SK-N-SH (cell line): ENCODE measurements around the gene SLC1A2. TPM values are rescaled to one million over a fixed set of nuclear protein-coding genes. Genes with fewer than 3 reads are reported as not detected.

Experiments
- CTCF ChIA-PET: fragments of 300-600, 350-600 bp; formaldehyde crosslinking; extraction: SDS; loops from one replicate; lab custom pipeline; 2021; lab: Yijun Ruan, JAX
- POLR2A ChIA-PET: fragments of 350-600 bp; sonication (Branson Sonifier 250); formaldehyde crosslinking; extraction: SDS; loops from one replicate; lab custom pipeline; 2020; ENCODE audit warnings: antibody characterized with exemption, inconsistent platforms; lab: Yijun Ruan, JAX
- DNase-seq: peaks from one replicate; pipeline ENCODE4 v3.0.0; 2012
- H2AFZ ChIP-seq: fragments of 200-600 bp; sonication (generic); 2 replicates; pipeline ENCODE4 v1.8.1; 2016; ENCODE audit warnings: antibody characterized with exemption, mild to moderate bottlenecking, low read depth
- H3F3A ChIP-seq: fragments of 200-600 bp; sonication (generic); replicated peaks from 2 replicates; pipeline ENCODE3; 2016; ENCODE audit warnings: antibody characterized with exemption, mild to moderate bottlenecking; ENCODE audit not compliant: insufficient read depth
- H3K27ac ChIP-seq, 2 experiments: fragments of 200-500 bp in 1 of 2; fragments of 200-600 bp in 1 of 2; sonication (Bioruptor generic) in 1 of 2; sonication (generic), shearing (Covaris generic) in 1 of 2; 2 replicates each; pipeline versions ENCODE4 v1.5.1 to v1.6.1; 2014 to 2016; ENCODE audit warnings: low read depth in 2 of 2, inconsistent platforms in 1 of 2, low read length in 1 of 2, mild to moderate bottlenecking in 1 of 2, mixed read lengths in 1 of 2
- H3K27me3 ChIP-seq: fragments of 200-600 bp; sonication (generic), shearing (Covaris generic); 2 replicates; pipeline ENCODE4 v1.6.1; 2016; ENCODE audit warnings: mixed run types; ENCODE audit not compliant: insufficient read depth
- H3K36me3 ChIP-seq, 2 experiments: fragments of 200-500 bp in 1 of 2; fragments of 200-600 bp in 1 of 2; sonication (Bioruptor generic) in 1 of 2; sonication (generic) in 1 of 2; replicated peaks in 1 of 2; 2 replicates each; pipeline versions ENCODE3 to v1.5.1; 2014 to 2016; ENCODE audit warnings: low read length in 1 of 2, mild to moderate bottlenecking in 1 of 2; ENCODE audit not compliant: insufficient read depth in 2 of 2, control insufficient read depth in 1 of 2
- H3K4me1 ChIP-seq, 2 experiments: fragments of 200-500 bp in 1 of 2; fragments of 200-600 bp in 1 of 2; sonication (Bioruptor generic) in 1 of 2; sonication (generic), shearing (Covaris generic) in 1 of 2; 2 replicates each; pipeline versions ENCODE4 v1.5.1 to v1.6.1; 2014 to 2016; ENCODE audit warnings: low read depth in 1 of 2, low read length in 1 of 2, mixed run types in 1 of 2; ENCODE audit not compliant: insufficient read depth in 2 of 2, control insufficient read depth in 1 of 2
- H3K4me2 ChIP-seq: fragments of 200-600 bp; sonication (generic), shearing (Covaris generic); 2 replicates; pipeline ENCODE4 v1.6.1; 2017; ENCODE audit warnings: mixed run types
- H3K4me3 ChIP-seq, 2 experiments: fragments of 200-500 bp in 1 of 2; fragments of 200-600 bp in 1 of 2; sonication (Bioruptor generic) in 1 of 2; sonication (generic), shearing (Covaris generic) in 1 of 2; 2 replicates each; pipeline versions ENCODE4 v1.5.1 to v1.8.1; 2014 to 2016; ENCODE audit warnings: low read depth in 2 of 2, inconsistent platforms in 1 of 2, low read length in 1 of 2, mild to moderate bottlenecking in 1 of 2, mixed read lengths in 1 of 2, moderate library complexity in 1 of 2
- H3K79me2 ChIP-seq: fragments of 200-600 bp; sonication (generic); 2 replicates; pipeline ENCODE4 v1.8.1; 2017; ENCODE audit warnings: mild to moderate bottlenecking; ENCODE audit not compliant: insufficient read depth
- H3K9ac ChIP-seq: fragments of 200-600 bp; sonication (generic); 2 replicates; pipeline ENCODE4 v1.6.1; 2017; ENCODE audit warnings: mixed run types
- H3K9me2 ChIP-seq: fragments of 200-600 bp; sonication (generic); 2 replicates; pipeline ENCODE4 v1.6.1; 2017; ENCODE audit warnings: mixed run types
- H3K9me3 ChIP-seq: fragments of 200-600 bp; sonication (generic); 2 replicates; pipeline ENCODE4 v1.6.1; 2017; ENCODE audit warnings: mixed run types, mild to moderate bottlenecking, moderate library complexity
- H4K20me1 ChIP-seq: fragments of 200-600 bp; sonication (generic); 2 replicates; pipeline ENCODE4 v1.6.1; 2017; ENCODE audit warnings: mild to moderate bottlenecking, mixed run types; ENCODE audit not compliant: insufficient read depth
- CHD2 ChIP-seq: fragments of 150-350 bp; IDR thresholded peaks from 2 replicates; pipeline ENCODE4 v1.6.1; 2018; ENCODE audit warnings: low read length; ENCODE audit not compliant: partially characterized antibody
- EP300 ChIP-seq, 2 experiments: IDR thresholded peaks; 2 replicates each; pipeline versions ENCODE4 v1.4.0 to v1.6.1; 2012; ENCODE audit warnings: borderline replicate concordance in 1 of 2, low read depth in 1 of 2, low read length in 1 of 2
- EZH2phosphoT487 ChIP-seq: fragments of 200-600 bp; sonication (generic); IDR thresholded peaks from 2 replicates; pipeline ENCODE4 v1.6.1; 2017; ENCODE audit warnings: low read depth, mixed run types, mild to moderate bottlenecking, antibody characterized with exemption, moderate library complexity, borderline replicate concordance
- FOSL2 ChIP-seq: IDR thresholded peaks from 2 replicates; pipeline ENCODE4 v1.4.0; 2012; ENCODE audit warnings: low read depth, mild to moderate bottlenecking, moderate library complexity, borderline replicate concordance
- JUND ChIP-seq: IDR thresholded peaks from 2 replicates; pipeline ENCODE4 v1.4.0; 2012
- MEF2A ChIP-seq: IDR thresholded peaks from 2 replicates; pipeline ENCODE4 v1.4.0; 2012; ENCODE audit warnings: low read depth, borderline replicate concordance
- NRF1 ChIP-seq: IDR thresholded peaks from 2 replicates; pipeline ENCODE4 v1.6.1; 2012; ENCODE audit warnings: low read depth, mild to moderate bottlenecking, low read length
- POLR2AphosphoS5 ChIP-seq: IDR thresholded peaks from 2 replicates; pipeline ENCODE4 v1.6.1; 2012; ENCODE audit warnings: low read depth, low read length
- RAD21 ChIP-seq: IDR thresholded peaks from 2 replicates; pipeline ENCODE4 v1.6.1; 2012; ENCODE audit warnings: mild to moderate bottlenecking, low read length
- RCOR1 ChIP-seq: fragments of 150-350 bp; IDR thresholded peaks from 2 replicates; pipeline ENCODE4 v1.6.1; 2017; ENCODE audit warnings: antibody characterized with exemption, low read length
- SMC3 ChIP-seq: IDR thresholded peaks from 2 replicates; pipeline ENCODE4 v1.6.1; 2012; ENCODE audit warnings: low read depth, low read length, improper control_type of control experiment
- TAF1 ChIP-seq: IDR thresholded peaks from 2 replicates; pipeline ENCODE4 v1.6.1; 2012; ENCODE audit warnings: low read depth, mild to moderate bottlenecking, low read length, moderate library complexity, borderline replicate concordance
- TCF12 ChIP-seq: IDR thresholded peaks from 2 replicates; pipeline ENCODE4 v1.4.0; 2012
- WGBS: methylation state at CpG from one replicate; pipeline ENCODE4 v1.1.6; 2017; ENCODE audit warnings: low lambda C conversion rate; 5-methylcytosine and 5-hydroxymethylcytosine counted together
- polyA plus RNA-seq, 3 experiments: library from polyadenylated mRNA; depleted of rRNA; stranded (reverse); fragments of >200 nt; gene quantifications; 2 replicates each; pipeline ENCODE4 v1.2.3, GENCODE V29; 2012
- TF ChIP-seq, protein P1 (sequence below): IDR thresholded peaks from 2 replicates; pipeline ENCODE4 v1.4.0; 2012; ENCODE audit warnings: low read depth, borderline replicate concordance
- TF ChIP-seq, protein P2 (sequence below): fragments of 150-350 bp; IDR thresholded peaks from 2 replicates; pipeline ENCODE4 v1.6.1; 2016; ENCODE audit warnings: mild to moderate bottlenecking, low read depth, low read length
- TF ChIP-seq, protein P3 (sequence below): fragments of 200-600 bp; sonication (generic); IDR thresholded peaks from 2 replicates; pipeline ENCODE4 v1.6.1; 2017; ENCODE audit warnings: antibody characterized with exemption, mild to moderate bottlenecking, moderate library complexity

SLC1A2 gene
- polyA plus RNA-seq, 1 of the 3 experiments (the other 2 are of a cell fraction) = under 0.01 TPM

DNA sequence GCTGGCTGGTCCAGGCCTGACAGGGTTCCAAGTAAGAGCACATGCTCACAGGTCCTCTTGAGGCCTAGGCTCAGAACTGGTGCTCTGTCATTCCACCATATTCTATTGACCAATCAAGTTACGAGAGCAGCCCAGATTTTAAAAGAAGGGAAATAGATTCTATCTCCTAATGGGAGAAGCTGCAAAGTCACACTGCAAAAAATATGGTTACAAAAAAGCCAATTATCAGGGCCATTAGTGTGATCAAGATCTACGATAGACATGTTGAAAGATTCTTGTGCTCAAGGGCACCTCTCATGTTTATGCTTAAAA lies 184.2 kb downstream of the SLC1A2 start:
- WGBS = 96% methylated on average over 2 of the region's 2 CpGs
- H3K4me2 ChIP-seq = no peak overlapping the region
- DNase-seq = no peak
- H3K36me3 ChIP-seq = peaks cover 11 to 23% of the 10 kb centered on the region in 2 experiments
- no peak overlapping the region for H2AFZ ChIP-seq
- H3K9ac ChIP-seq = no peak overlapping the region
- no peak for TF ChIP-seq RCOR1
- TF ChIP-seq, protein P1, sequence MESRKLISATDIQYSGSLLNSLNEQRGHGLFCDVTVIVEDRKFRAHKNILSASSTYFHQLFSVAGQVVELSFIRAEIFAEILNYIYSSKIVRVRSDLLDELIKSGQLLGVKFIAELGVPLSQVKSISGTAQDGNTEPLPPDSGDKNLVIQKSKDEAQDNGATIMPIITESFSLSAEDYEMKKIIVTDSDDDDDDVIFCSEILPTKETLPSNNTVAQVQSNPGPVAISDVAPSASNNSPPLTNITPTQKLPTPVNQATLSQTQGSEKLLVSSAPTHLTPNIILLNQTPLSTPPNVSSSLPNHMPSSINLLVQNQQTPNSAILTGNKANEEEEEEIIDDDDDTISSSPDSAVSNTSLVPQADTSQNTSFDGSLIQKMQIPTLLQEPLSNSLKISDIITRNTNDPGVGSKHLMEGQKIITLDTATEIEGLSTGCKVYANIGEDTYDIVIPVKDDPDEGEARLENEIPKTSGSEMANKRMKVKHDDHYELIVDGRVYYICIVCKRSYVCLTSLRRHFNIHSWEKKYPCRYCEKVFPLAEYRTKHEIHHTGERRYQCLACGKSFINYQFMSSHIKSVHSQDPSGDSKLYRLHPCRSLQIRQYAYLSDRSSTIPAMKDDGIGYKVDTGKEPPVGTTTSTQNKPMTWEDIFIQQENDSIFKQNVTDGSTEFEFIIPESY = no peak
- TF ChIP-seq POLR2AphosphoS5 = no peak
- no peak for TF ChIP-seq NRF1
- TF ChIP-seq CHD2 = no peak
- TF ChIP-seq FOSL2 = no peak
- no peak for TF ChIP-seq TAF1
- no peak for TF ChIP-seq EP300 (IDR thresholded peaks at IDR 0.05; ENCODE audit: borderline replicate concordance in 1 of 2, low read depth in 1 of 2, low read length in 1 of 2)
- TF ChIP-seq, protein P2, sequence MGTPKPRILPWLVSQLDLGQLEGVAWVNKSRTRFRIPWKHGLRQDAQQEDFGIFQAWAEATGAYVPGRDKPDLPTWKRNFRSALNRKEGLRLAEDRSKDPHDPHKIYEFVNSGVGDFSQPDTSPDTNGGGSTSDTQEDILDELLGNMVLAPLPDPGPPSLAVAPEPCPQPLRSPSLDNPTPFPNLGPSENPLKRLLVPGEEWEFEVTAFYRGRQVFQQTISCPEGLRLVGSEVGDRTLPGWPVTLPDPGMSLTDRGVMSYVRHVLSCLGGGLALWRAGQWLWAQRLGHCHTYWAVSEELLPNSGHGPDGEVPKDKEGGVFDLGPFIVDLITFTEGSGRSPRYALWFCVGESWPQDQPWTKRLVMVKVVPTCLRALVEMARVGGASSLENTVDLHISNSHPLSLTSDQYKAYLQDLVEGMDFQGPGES = no peak
- no peak for TF ChIP-seq JUND
- TF ChIP-seq MEF2A = no peak
- no peak for TF ChIP-seq EZH2phosphoT487
- TF ChIP-seq, protein P3, sequence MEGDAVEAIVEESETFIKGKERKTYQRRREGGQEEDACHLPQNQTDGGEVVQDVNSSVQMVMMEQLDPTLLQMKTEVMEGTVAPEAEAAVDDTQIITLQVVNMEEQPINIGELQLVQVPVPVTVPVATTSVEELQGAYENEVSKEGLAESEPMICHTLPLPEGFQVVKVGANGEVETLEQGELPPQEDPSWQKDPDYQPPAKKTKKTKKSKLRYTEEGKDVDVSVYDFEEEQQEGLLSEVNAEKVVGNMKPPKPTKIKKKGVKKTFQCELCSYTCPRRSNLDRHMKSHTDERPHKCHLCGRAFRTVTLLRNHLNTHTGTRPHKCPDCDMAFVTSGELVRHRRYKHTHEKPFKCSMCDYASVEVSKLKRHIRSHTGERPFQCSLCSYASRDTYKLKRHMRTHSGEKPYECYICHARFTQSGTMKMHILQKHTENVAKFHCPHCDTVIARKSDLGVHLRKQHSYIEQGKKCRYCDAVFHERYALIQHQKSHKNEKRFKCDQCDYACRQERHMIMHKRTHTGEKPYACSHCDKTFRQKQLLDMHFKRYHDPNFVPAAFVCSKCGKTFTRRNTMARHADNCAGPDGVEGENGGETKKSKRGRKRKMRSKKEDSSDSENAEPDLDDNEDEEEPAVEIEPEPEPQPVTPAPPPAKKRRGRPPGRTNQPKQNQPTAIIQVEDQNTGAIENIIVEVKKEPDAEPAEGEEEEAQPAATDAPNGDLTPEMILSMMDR = no peak
- TF ChIP-seq TCF12 = no peak
- TF ChIP-seq SMC3 = no peak
- TF ChIP-seq RAD21 = no peak
- peaks cover 0 to 2% of the 10 kb centered on the region in 2 experiments; a peak in 1 of 4 replicates for H3K4me1 ChIP-seq
- no peak overlapping the region for H3K27ac ChIP-seq
- CTCF ChIA-PET = interaction anchor here (1.0 to 3.6 kb wide), 4 partner anchors 9 to 309 kb away, joined by 4 to 18 read pairs (median 8); no protein-coding TSS in a partner anchor
- peaks cover 52% of the 10 kb centered on the region for H3F3A ChIP-seq
- H3K4me3 ChIP-seq = no peak overlapping the region
- POLR2A ChIA-PET = no interaction called here
- no peaks in the 10 kb centered on the region for H3K79me2 ChIP-seq
- no peaks in the 10 kb centered on the region for H4K20me1 ChIP-seq
- no peaks in the 10 kb centered on the region for H3K9me2 ChIP-seq
- H3K27me3 ChIP-seq = no peaks in the 10 kb centered on the region
- H3K9me3 ChIP-seq = no peaks in the 10 kb centered on the region
